Measurements from ENCODE around the gene RNASE4.

GRCh38 chr14:20723488-20723887 lies 39.1 kb downstream of the RNASE4 start:
- TF ChIP-seq CTCF (IDR thresholded peaks at IDR 0.05; ENCODE audit: insufficient read depth, low read depth, low read length) (no peak), EZH2 (IDR thresholded peaks at IDR 0.05; ENCODE audit: insufficient read depth, low read length) (peak; percentile 44)

All from astrocyte (in vitro differentiated cells and primary cell).